ENCODE measurements around the gene ELOVL6.

DNA sequence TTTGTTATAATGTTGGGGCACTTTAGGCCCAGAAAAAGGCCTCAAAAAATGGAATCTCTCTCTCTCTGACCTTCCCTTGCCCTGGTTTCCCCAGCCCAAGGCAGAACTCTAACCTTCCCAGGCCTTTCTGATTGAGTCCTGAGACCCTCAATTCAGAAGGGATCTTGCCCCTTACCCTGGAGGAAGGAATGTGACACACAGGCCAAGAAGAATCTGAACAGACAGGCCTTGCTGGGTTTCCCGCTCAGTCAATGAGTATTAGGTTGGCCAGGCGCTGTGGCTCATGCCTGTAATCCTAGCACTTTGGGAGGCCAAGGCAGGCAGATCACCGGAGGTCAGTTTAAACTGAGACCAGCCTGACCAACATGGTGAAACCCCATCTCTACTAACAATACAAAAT lies 27.6 kb downstream of the ELOVL6 start:
- no peak for TF ChIP-seq CTCF (IDR thresholded peaks at IDR 0.05)
- no peak for TF ChIP-seq POLR2A (IDR thresholded peaks at IDR 0.05)

All from prostate gland (tissue), 2 donors.